HG03571 (cell line): Measurements from ENCODE around the gene HHIPL1.

Experiments used
- ATAC-seq: cut with Tn5 transposase; IDR thresholded peaks from one replicate; pipeline ENCODE4 v1.9.1; 2021; ENCODE audit not compliant: unreplicated experiment

Gene HHIPL1

GRCh38 chr14:99609245-99610170, 35.4 kb upstream of the HHIPL1 start:
- no peak for ATAC-seq

- ATAC-seq: no peak
Measured at GRCh38 chr14:99611646-99612045, 33.3 kb upstream of the HHIPL1 start.

GRCh38 chr14:99612071-99612737, 32.7 kb upstream of the HHIPL1 start:
- ATAC-seq: no peak

GRCh38 chr14:99612738-99613330, 32.1 kb upstream of the HHIPL1 start:
- no peak for ATAC-seq

- no peak for ATAC-seq
Measured at GRCh38 chr14:99615497-99616157, 29.3 kb upstream of the HHIPL1 start.

- ATAC-seq: no peak
Measured at GRCh38 chr14:99616832-99617800, 27.8 kb upstream of the HHIPL1 start.

- ATAC-seq: no peak
Measured at GRCh38 chr14:99619835-99620834, 24.8 kb upstream of the HHIPL1 start.

- no peak for ATAC-seq
Measured at GRCh38 chr14:99621948-99622347, 23.0 kb upstream of the HHIPL1 start.

GRCh38 chr14:99624024-99624423, 20.9 kb upstream of the HHIPL1 start:
- no peak for ATAC-seq

GRCh38 chr14:99624971-99625370, 20.0 kb upstream of the HHIPL1 start:
- ATAC-seq: no peak

- ATAC-seq: no peak
Measured at GRCh38 chr14:99625476-99625875, 19.5 kb upstream of the HHIPL1 start.

- ATAC-seq: no peak
Measured at GRCh38 chr14:99626041-99626648, 18.8 kb upstream of the HHIPL1 start.

- no peak for ATAC-seq
Measured at GRCh38 chr14:99627100-99627499, 17.8 kb upstream of the HHIPL1 start.

GRCh38 chr14:99627510-99628381, 17.2 kb upstream of the HHIPL1 start:
- ATAC-seq: no peak

- peak; percentile 73 for ATAC-seq
Measured at GRCh38 chr14:99628887-99629618, 15.9 kb upstream of the HHIPL1 start.

- ATAC-seq: no peak
Measured at GRCh38 chr14:99630202-99630601, 14.7 kb upstream of the HHIPL1 start.
